Panc1 (cell line): ENCODE results near the gene PRDX4.

Experiments used
- TF ChIP-seq, protein P1 (sequence below): fragments of 450-650 bp; IDR thresholded peaks from 2 replicates; pipeline ENCODE4 v1.5.1; 2017; ENCODE audit warnings: mild to moderate bottlenecking
- TF ChIP-seq, protein P2 (sequence below), 2 experiments: IDR thresholded peaks; 2 replicates each; pipeline ENCODE4 v1.6.1; 2011 to 2012; ENCODE audit warnings: low read depth in 2 of 2, control low read depth in 1 of 2, low read length in 1 of 2, mild to moderate bottlenecking in 1 of 2, moderate library complexity in 1 of 2; ENCODE audit not compliant: insufficient read depth in 1 of 2

DNA sequence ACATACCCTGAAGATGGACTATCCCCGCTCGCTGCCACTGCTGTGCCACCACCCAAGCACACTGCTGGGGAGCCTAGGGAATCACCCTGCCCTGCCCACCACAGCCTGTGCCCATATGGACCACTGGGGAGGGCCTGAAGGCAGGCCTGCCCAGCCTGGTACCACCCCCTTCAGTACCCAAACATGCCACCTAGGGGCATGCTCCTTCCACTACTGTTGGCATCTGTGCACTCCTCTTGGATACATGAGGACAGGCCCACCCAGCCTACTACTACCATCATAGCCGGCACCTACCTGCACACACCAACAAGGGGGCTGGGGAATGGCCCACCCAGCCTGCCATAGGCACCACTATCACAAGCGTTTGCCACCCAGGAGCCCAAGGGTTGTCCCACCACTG, 30.1 kb upstream of the PRDX4 start:
- TF ChIP-seq, protein P1, sequence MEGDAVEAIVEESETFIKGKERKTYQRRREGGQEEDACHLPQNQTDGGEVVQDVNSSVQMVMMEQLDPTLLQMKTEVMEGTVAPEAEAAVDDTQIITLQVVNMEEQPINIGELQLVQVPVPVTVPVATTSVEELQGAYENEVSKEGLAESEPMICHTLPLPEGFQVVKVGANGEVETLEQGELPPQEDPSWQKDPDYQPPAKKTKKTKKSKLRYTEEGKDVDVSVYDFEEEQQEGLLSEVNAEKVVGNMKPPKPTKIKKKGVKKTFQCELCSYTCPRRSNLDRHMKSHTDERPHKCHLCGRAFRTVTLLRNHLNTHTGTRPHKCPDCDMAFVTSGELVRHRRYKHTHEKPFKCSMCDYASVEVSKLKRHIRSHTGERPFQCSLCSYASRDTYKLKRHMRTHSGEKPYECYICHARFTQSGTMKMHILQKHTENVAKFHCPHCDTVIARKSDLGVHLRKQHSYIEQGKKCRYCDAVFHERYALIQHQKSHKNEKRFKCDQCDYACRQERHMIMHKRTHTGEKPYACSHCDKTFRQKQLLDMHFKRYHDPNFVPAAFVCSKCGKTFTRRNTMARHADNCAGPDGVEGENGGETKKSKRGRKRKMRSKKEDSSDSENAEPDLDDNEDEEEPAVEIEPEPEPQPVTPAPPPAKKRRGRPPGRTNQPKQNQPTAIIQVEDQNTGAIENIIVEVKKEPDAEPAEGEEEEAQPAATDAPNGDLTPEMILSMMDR: no peak
- TF ChIP-seq, protein P2, sequence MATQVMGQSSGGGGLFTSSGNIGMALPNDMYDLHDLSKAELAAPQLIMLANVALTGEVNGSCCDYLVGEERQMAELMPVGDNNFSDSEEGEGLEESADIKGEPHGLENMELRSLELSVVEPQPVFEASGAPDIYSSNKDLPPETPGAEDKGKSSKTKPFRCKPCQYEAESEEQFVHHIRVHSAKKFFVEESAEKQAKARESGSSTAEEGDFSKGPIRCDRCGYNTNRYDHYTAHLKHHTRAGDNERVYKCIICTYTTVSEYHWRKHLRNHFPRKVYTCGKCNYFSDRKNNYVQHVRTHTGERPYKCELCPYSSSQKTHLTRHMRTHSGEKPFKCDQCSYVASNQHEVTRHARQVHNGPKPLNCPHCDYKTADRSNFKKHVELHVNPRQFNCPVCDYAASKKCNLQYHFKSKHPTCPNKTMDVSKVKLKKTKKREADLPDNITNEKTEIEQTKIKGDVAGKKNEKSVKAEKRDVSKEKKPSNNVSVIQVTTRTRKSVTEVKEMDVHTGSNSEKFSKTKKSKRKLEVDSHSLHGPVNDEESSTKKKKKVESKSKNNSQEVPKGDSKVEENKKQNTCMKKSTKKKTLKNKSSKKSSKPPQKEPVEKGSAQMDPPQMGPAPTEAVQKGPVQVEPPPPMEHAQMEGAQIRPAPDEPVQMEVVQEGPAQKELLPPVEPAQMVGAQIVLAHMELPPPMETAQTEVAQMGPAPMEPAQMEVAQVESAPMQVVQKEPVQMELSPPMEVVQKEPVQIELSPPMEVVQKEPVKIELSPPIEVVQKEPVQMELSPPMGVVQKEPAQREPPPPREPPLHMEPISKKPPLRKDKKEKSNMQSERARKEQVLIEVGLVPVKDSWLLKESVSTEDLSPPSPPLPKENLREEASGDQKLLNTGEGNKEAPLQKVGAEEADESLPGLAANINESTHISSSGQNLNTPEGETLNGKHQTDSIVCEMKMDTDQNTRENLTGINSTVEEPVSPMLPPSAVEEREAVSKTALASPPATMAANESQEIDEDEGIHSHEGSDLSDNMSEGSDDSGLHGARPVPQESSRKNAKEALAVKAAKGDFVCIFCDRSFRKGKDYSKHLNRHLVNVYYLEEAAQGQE (IDR thresholded peaks at IDR 0.05; ENCODE audit: insufficient read depth in 1 of 2, low read depth in 2 of 2, low read length in 1 of 2): no peak
